ENCODE results near the gene SPART.

GRCh38 chr13:36343766-36344165, 2.4 kb downstream of the SPART start:
- TF ChIP-seq EZH2 (IDR thresholded peaks at IDR 0.05; ENCODE audit: low read length, unreplicated experiment) (no peak), CTCF (conservative IDR thresholded peaks at IDR 0.05; ENCODE audit: low read depth, low read length) (no peak), EZH2phosphoT487 (IDR thresholded peaks at IDR 0.05; ENCODE audit: borderline replicate concordance, low read length) (no peak)

All from PC-3 (cell line).